Measurements from ENCODE around the gene SLC7A9. TPM values are rescaled to one million over a fixed set of nuclear protein-coding genes. Genes with fewer than 3 reads are reported as not detected.
"Not testable (repeated sequence)": the region's sequence is repeated elsewhere in the genome, so short reads cannot be mapped to it uniquely, and the experiment has no call there.

SLC7A9 gene
- polyA plus RNA-seq, 1 of the 3 experiments (the other 2 are of a cell fraction) = not detected

DNA sequence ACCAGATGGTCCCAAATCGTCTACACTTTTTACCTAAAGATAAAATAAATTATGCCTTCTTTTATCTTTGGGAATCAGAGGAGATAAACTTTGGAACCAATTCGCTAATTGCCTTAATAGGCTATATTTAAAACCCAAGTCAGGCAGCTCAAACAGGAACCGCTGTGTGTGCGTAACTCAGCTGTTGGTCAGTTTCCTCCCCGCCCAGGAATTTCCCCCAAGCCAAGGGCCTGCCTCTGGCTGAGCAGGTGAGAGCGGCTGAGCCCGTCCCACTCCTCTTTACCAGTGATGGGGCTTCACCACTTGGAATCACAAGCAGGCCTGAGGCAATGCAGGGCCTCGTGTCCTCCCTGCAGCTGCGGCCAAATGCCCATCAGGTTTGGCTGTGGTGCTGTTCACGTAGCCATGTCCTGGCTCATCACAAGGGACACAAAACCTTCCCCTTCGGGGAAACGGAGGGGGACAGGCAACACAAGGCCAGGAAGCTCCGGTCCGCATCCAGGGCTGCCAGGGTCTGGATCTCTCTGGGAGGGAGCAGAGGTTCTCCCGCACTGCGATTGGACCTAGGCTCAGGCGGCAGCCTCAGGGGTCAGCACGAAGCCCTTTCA lies 503 bp upstream of the SLC7A9 start:
- H3K27ac ChIP-seq (ENCODE audit: low read depth in 2 of 2, low read length in 1 of 2) = no peak overlapping the region
- TF ChIP-seq MEF2A (IDR thresholded peaks at IDR 0.05; ENCODE audit: borderline replicate concordance, low read depth) (no peak), NRF1 (IDR thresholded peaks at IDR 0.05; ENCODE audit: low read depth, low read length) (no peak), RCOR1 (IDR thresholded peaks at IDR 0.05; ENCODE audit: low read length) (no peak), TAF1 (IDR thresholded peaks at IDR 0.05; ENCODE audit: borderline replicate concordance, low read depth, low read length) (no peak), EP300 (IDR thresholded peaks at IDR 0.05; ENCODE audit: borderline replicate concordance in 1 of 2, low read depth in 1 of 2, low read length in 1 of 2) (no peak), ZBTB33 (IDR thresholded peaks at IDR 0.05; ENCODE audit: borderline replicate concordance, low read depth) (no peak), RAD21 (IDR thresholded peaks at IDR 0.05; ENCODE audit: low read length) (no peak), FOSL2 (IDR thresholded peaks at IDR 0.05; ENCODE audit: borderline replicate concordance, low read depth) (no peak)
- TF ChIP-seq, protein P1, sequence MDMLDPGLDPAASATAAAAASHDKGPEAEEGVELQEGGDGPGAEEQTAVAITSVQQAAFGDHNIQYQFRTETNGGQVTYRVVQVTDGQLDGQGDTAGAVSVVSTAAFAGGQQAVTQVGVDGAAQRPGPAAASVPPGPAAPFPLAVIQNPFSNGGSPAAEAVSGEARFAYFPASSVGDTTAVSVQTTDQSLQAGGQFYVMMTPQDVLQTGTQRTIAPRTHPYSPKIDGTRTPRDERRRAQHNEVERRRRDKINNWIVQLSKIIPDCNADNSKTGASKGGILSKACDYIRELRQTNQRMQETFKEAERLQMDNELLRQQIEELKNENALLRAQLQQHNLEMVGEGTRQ (IDR thresholded peaks at IDR 0.05; ENCODE audit: borderline replicate concordance, low read depth, low read length) = no peak
- no peak overlapping the region for H3K4me2 ChIP-seq
- DNase-seq = no peak
- no peaks in the 10 kb centered on the region for H3K36me3 ChIP-seq (replicated peaks in 1 of 2; ENCODE audit: control insufficient read depth in 1 of 2, insufficient read depth in 2 of 2, low read length in 1 of 2)
- no peaks in the 10 kb centered on the region for H3K79me2 ChIP-seq (ENCODE audit: insufficient read depth)
- 73% methylated on average over 16 of the region's 18 CpGs for WGBS (ENCODE audit: low lambda C conversion rate)
- H3K27me3 ChIP-seq (ENCODE audit: insufficient read depth) = no peaks in the 10 kb centered on the region
- H2AFZ ChIP-seq (ENCODE audit: low read depth) = no peak overlapping the region
- no peaks in the 10 kb centered on the region for H3F3A ChIP-seq (replicated peaks; ENCODE audit: insufficient read depth)
- no peak overlapping the region for H3K4me3 ChIP-seq (ENCODE audit: low read depth in 2 of 2, low read length in 1 of 2)
- CTCF ChIA-PET = no interaction called here
- POLR2A ChIA-PET = no interaction called here
- no peaks in the 10 kb centered on the region for H3K9me3 ChIP-seq
- H3K9me2 ChIP-seq = no peaks in the 10 kb centered on the region
- H3K9ac ChIP-seq = no peak overlapping the region
- peaks cover 0 to 5% of the 10 kb centered on the region in 2 experiments; a peak in 1 of 4 replicates for H3K4me1 ChIP-seq (ENCODE audit: control insufficient read depth in 1 of 2, insufficient read depth in 2 of 2, low read depth in 1 of 2, low read length in 1 of 2)
- H4K20me1 ChIP-seq (ENCODE audit: insufficient read depth) = no peaks in the 10 kb centered on the region

DNA sequence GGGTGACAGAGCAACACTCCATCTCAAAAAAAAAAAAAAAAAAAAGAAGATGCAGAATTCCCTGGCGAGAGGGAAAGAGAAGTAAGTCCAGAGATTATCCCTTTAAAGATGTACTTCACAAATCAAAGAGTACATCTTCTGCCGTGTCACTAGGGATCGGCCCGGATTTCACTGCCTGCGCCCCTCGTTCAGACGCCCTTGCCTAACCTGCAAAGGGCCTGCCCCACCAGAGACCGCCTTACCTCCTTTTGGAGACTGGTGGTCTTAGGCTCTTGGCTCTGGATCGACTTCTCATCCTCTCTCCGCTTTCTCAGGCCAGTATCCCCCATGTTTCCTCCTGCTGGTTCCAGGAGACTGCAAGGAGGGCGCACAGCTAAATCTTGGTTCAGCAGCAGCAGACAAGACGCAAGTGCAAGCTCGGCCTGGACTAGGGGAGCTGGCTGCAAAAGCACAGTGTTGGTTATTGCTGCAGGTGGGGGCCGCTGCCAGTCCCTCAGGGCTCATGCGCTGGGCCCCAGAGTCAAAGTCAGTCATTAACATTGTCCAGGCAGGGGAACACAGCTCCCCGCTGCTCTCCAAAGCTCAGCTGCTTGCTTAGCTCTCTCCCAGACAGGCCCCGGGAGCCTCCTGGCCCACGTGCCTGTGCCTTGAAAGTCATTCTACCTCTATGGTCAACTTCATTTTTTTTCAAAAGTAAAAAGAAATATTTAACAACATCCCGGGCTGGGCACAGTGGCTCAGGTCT lies 1.2 kb downstream of the SLC7A9 start:
- peaks cover 0 to 5% of the 10 kb centered on the region in 2 experiments; a peak in 1 of 4 replicates for H3K4me1 ChIP-seq (ENCODE audit: control insufficient read depth in 1 of 2, insufficient read depth in 2 of 2, low read depth in 1 of 2, low read length in 1 of 2)
- ChIA-PET CTCF (no interaction called here), POLR2A (no interaction called here)
- no peaks in the 10 kb centered on the region for H4K20me1 ChIP-seq (ENCODE audit: insufficient read depth)
- H3F3A ChIP-seq (replicated peaks; ENCODE audit: insufficient read depth) = no peaks in the 10 kb centered on the region
- no peaks in the 10 kb centered on the region for H3K9me3 ChIP-seq
- H3K9me2 ChIP-seq = no peaks in the 10 kb centered on the region
- no peak overlapping the region for H2AFZ ChIP-seq (ENCODE audit: low read depth)
- no peak for TF ChIP-seq RAD21 (IDR thresholded peaks at IDR 0.05; ENCODE audit: low read length)
- no peak for TF ChIP-seq NRF1 (IDR thresholded peaks at IDR 0.05; ENCODE audit: low read depth, low read length)
- no peak for TF ChIP-seq MEF2A (IDR thresholded peaks at IDR 0.05; ENCODE audit: borderline replicate concordance, low read depth)
- no peak for TF ChIP-seq EP300 (IDR thresholded peaks at IDR 0.05; ENCODE audit: borderline replicate concordance in 1 of 2, low read depth in 1 of 2, low read length in 1 of 2)
- TF ChIP-seq, protein P2, sequence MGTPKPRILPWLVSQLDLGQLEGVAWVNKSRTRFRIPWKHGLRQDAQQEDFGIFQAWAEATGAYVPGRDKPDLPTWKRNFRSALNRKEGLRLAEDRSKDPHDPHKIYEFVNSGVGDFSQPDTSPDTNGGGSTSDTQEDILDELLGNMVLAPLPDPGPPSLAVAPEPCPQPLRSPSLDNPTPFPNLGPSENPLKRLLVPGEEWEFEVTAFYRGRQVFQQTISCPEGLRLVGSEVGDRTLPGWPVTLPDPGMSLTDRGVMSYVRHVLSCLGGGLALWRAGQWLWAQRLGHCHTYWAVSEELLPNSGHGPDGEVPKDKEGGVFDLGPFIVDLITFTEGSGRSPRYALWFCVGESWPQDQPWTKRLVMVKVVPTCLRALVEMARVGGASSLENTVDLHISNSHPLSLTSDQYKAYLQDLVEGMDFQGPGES (IDR thresholded peaks at IDR 0.05; ENCODE audit: low read depth, low read length) = no peak
- TF ChIP-seq RFX5 (IDR thresholded peaks at IDR 0.05; ENCODE audit: low read length) = no peak
- no peak for TF ChIP-seq FOSL2 (IDR thresholded peaks at IDR 0.05; ENCODE audit: borderline replicate concordance, low read depth)
- no peak for TF ChIP-seq GATA2 (CRISPR knock-in tag; IDR thresholded peaks at IDR 0.05)
- H3K79me2 ChIP-seq (ENCODE audit: insufficient read depth) = no peaks in the 10 kb centered on the region
- no peak overlapping the region for H3K9ac ChIP-seq
- H3K36me3 ChIP-seq (replicated peaks in 1 of 2; ENCODE audit: control insufficient read depth in 1 of 2, insufficient read depth in 2 of 2, low read length in 1 of 2) = no peaks in the 10 kb centered on the region
- WGBS (ENCODE audit: low lambda C conversion rate) = 73% methylated on average over 19 of the region's 19 CpGs
- H3K27ac ChIP-seq (ENCODE audit: low read depth in 2 of 2, low read length in 1 of 2) = no peak overlapping the region
- H3K4me2 ChIP-seq = no peak overlapping the region
- no peak overlapping the region for H3K4me3 ChIP-seq (ENCODE audit: low read depth in 2 of 2, low read length in 1 of 2)
- no peak for DNase-seq
- H3K27me3 ChIP-seq (ENCODE audit: insufficient read depth) = no peaks in the 10 kb centered on the region

GRCh38 chr19:32867436-32867835 lies 2.1 kb downstream of the SLC7A9 start:
- H3K27me3 ChIP-seq (ENCODE audit: insufficient read depth); H3K4me1 ChIP-seq (ENCODE audit: control insufficient read depth in 1 of 2, insufficient read depth in 2 of 2, low read depth in 1 of 2, low read length in 1 of 2); H3K9me3 ChIP-seq; H2AFZ ChIP-seq (ENCODE audit: low read depth); DNase-seq; H3K9ac ChIP-seq; CTCF ChIA-PET; H3K4me3 ChIP-seq (ENCODE audit: low read depth in 2 of 2, low read length in 1 of 2); H3K4me2 ChIP-seq; H4K20me1 ChIP-seq (ENCODE audit: insufficient read depth); H3K27ac ChIP-seq (ENCODE audit: low read depth in 2 of 2, low read length in 1 of 2); H3F3A ChIP-seq (replicated peaks; ENCODE audit: insufficient read depth); H3K9me2 ChIP-seq; H3K79me2 ChIP-seq (ENCODE audit: insufficient read depth); H3K36me3 ChIP-seq (replicated peaks in 1 of 2; ENCODE audit: control insufficient read depth in 1 of 2, insufficient read depth in 2 of 2, low read length in 1 of 2): not testable (repeated sequence)
- POLR2A ChIA-PET = interaction anchor here (0.9 kb wide), 1 partner anchor 10 kb away, joined by 3 read pairs; no protein-coding TSS in a partner anchor
- WGBS (ENCODE audit: low lambda C conversion rate) = 89% methylated on average over 9 of the region's 9 CpGs

All from SK-N-SH (cell line).